Panc1 (cell line): ENCODE data around the gene EIF3L. TPM values are rescaled to one million over a fixed set of nuclear protein-coding genes. Genes with fewer than 3 reads are reported as not detected.

Source experiments
- ATAC-seq: fragments of 200-7000 bp; cut with Tn5 transposase; 2 replicates; pipeline ENCODE4 v1.9.1; 2020; ENCODE audit warnings: mild to moderate bottlenecking, moderate library complexity
- BruUV-seq: library from RNA; stranded (reverse); fragments of 400-500 nt; replicated peaks from 2 replicates; lab custom pipeline; 2021; lab: Mats Ljungman, UMichigan
- CTCF ChIA-PET: fragments of 300-600 bp; sonication (Branson Sonifier 250); formaldehyde crosslinking; loops from one replicate; lab custom pipeline; 2022; ENCODE audit warnings: antibody characterized with exemption; lab: Charles Lee
- POLR2A ChIA-PET: fragments of 300-600 bp; sonication (Branson Sonifier 250); formaldehyde crosslinking; loops from one replicate; lab custom pipeline; 2022; ENCODE audit warnings: antibody characterized with exemption; lab: Charles Lee
- DNase-seq: peaks from one replicate; pipeline ENCODE4 v3.0.0-alpha.2; 2010; ENCODE audit warnings: low read depth, low spot score
- H3K27ac ChIP-seq: 2 replicates; pipeline ENCODE4 v1.5.1; 2011; ENCODE audit warnings: mild to moderate bottlenecking, low read length, inconsistent platforms
- H3K27me3 ChIP-seq: fragments of 200-500 bp; sonication (Bioruptor generic); 2 replicates; pipeline ENCODE4 v1.6.0; 2014; ENCODE audit warnings: low read length, inconsistent platforms; ENCODE audit not compliant: control insufficient read depth, insufficient read depth
- H3K36me3 ChIP-seq: fragments of 200-500 bp; sonication (Bioruptor generic); 2 replicates; pipeline ENCODE4 v1.5.1; 2014; ENCODE audit warnings: inconsistent platforms, mild to moderate bottlenecking, low read length, moderate library complexity; ENCODE audit not compliant: control insufficient read depth, insufficient read depth
- H3K4me1 ChIP-seq: 2 replicates; pipeline ENCODE4 v1.5.1; 2011; ENCODE audit warnings: inconsistent platforms, mild to moderate bottlenecking, low read length, moderate library complexity; ENCODE audit not compliant: control insufficient read depth, insufficient read depth
- H3K4me3 ChIP-seq, 2 experiments: 2 replicates each; pipeline ENCODE4 v1.5.1; 2011 to 2012; ENCODE audit warnings: low read depth in 2 of 2, low read length in 2 of 2, mild to moderate bottlenecking in 2 of 2, inconsistent platforms in 1 of 2, moderate library complexity in 1 of 2
- H3K9me3 ChIP-seq: fragments of 200-500 bp; sonication (Bioruptor generic); 2 replicates; pipeline ENCODE4 v1.5.1; 2014; ENCODE audit warnings: low read depth, mild to moderate bottlenecking, inconsistent platforms, low read length, moderate library complexity; ENCODE audit not compliant: control insufficient read depth, insufficient read depth
- CTCF ChIP-seq: fragments of 450-650 bp; IDR thresholded peaks from 2 replicates; pipeline ENCODE4 v1.5.1; 2017; ENCODE audit warnings: mild to moderate bottlenecking
- POLR2AphosphoS5 ChIP-seq: IDR thresholded peaks from 2 replicates; pipeline ENCODE4 v1.6.1; 2012; ENCODE audit warnings: mild to moderate bottlenecking, low read depth, low read length, moderate library complexity
- REST ChIP-seq, 2 experiments: IDR thresholded peaks; 2 replicates each; pipeline ENCODE4 v1.6.1; 2011 to 2012; ENCODE audit warnings: low read depth in 2 of 2, control low read depth in 1 of 2, low read length in 1 of 2, mild to moderate bottlenecking in 1 of 2, moderate library complexity in 1 of 2; ENCODE audit not compliant: insufficient read depth in 1 of 2
- SIN3A ChIP-seq: IDR thresholded peaks from 2 replicates; pipeline ENCODE4 v1.6.1; 2012; ENCODE audit warnings: low read depth, mild to moderate bottlenecking, low read length, moderate library complexity, borderline replicate concordance; ENCODE audit not compliant: insufficient read depth
- TCF7L2 ChIP-seq: IDR thresholded peaks from 2 replicates; pipeline ENCODE4 v1.6.1; 2011; ENCODE audit warnings: mild to moderate bottlenecking, low read depth, low read length, inconsistent platforms
- in situ Hi-C: cut with HindIII; loops from 2 replicates; pipeline ENCODE4 v1.10.0; 2016; ENCODE audit warnings: low sequenced_read_pairs, low pct_unique_long_range_greater_than_20kb
- intact Hi-C: fragments of 100-400 bp; cut with micrococcal nuclease; formaldehyde crosslinking; loops from one replicate; pipeline ENCODE4 v1.10.0; 2022; ENCODE audit not compliant: unreplicated experiment
- total RNA-seq: library from RNA; stranded (reverse); gene quantifications from one replicate; pipeline ENCODE4 v1.2.1, GENCODE V29; 2021; ENCODE audit not compliant: unreplicated experiment

Gene EIF3L
- total RNA-seq, 1 experiment from 2014 or later: 211 TPM

DNA sequence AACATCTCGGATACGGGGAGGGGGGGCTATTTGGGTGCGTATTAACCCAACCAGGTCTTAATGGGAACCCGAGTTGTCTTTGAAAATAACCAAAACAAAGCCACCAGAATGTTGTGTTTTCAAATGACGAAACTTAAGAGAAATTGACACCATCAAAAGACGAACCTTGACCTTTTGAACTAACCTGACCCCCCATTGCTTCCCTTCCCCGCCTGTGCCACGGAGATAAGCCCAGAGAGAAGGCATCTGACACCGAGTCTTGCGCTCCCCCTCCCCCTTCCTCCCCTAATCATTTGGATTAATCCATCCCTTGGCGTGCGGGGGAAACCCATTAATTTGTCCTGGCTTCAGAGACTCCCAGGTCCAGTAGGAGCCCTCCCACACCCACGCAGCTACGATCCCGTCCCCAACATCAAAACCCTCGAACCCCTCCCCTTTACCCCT lies 46.0 kb upstream of the EIF3L start:
- H3K36me3 ChIP-seq: no peaks in the 10 kb centered on the region; the same call in 1 of the 2 replicates
- ATAC-seq (no peak), DNase-seq (no peak)
- TF ChIP-seq TCF7L2 (no peak), POLR2AphosphoS5 (no peak), REST (IDR thresholded peaks at IDR 0.05; ENCODE audit: insufficient read depth in 1 of 2, low read depth in 2 of 2, low read length in 1 of 2) (no peak), SIN3A (no peak), CTCF (no peak)
- H3K27ac ChIP-seq: peak overlapping the region; percentile 81
- no peaks in the 10 kb centered on the region for H3K9me3 ChIP-seq
- intact Hi-C loops: no loop called here
- in situ Hi-C loops: no loop called here
- H3K27me3 ChIP-seq: no peaks in the 10 kb centered on the region
- peak overlapping the region; percentile 55 to 75 for H3K4me3 ChIP-seq
- CTCF ChIA-PET: no interaction called here
- H3K4me1 ChIP-seq: peaks cover 11% of the 10 kb centered on the region
- POLR2A ChIA-PET: no interaction called here
- no TSS peak for BruUV-seq

DNA sequence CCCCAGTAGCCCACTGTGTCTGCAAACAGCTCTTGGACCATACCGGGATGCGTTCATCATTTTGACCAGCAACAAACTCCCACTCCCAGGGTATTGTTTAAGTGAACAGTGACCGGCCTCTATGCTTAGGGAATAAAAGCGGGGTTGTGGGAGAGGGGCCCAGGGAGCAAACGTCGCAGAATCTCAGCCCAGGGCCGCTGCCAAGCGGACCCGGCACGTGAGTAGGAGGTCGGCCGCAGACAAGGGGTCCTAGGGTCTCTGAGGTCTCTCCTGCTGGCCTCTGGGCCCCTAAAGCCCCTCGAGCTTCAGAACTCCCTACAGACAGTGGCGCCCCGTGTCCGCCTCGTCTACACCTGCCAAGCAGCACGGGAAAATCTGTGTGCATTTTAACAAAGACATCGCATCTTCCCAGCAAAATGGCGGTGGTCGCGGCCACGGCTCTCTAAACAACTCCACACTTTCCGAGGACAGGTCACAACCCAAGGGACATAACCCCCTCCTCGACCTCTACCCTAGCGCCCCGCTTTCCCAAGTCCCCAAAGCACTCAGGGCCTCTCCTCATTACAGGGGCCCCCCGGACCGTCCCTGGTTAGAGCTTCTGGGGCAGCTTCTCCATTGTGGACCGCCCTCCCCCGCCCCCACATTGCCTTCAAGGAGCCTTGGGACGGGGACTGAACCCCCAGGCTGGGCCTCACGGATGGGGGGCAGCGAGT lies 45.4 kb upstream of the EIF3L start:
- peak overlapping the region; percentile 65 to 75 for H3K4me3 ChIP-seq
- H3K27me3 ChIP-seq: no peaks in the 10 kb centered on the region
- intact Hi-C loops (no loop called here), in situ Hi-C loops (no loop called here)
- H3K4me1 ChIP-seq: peaks cover 11% of the 10 kb centered on the region
- H3K9me3 ChIP-seq: no peaks in the 10 kb centered on the region
- POLR2A ChIA-PET: no interaction called here
- H3K27ac ChIP-seq: peak overlapping the region; percentile 81
- CTCF ChIA-PET: no interaction called here
- no peaks in the 10 kb centered on the region; the same call in 1 of the 2 replicates for H3K36me3 ChIP-seq
- no TSS peak for BruUV-seq
- no peak for TF ChIP-seq CTCF
- TF ChIP-seq REST (IDR thresholded peaks at IDR 0.05; ENCODE audit: insufficient read depth in 1 of 2, low read depth in 2 of 2, low read length in 1 of 2): no peak
- TF ChIP-seq POLR2AphosphoS5: no peak
- TF ChIP-seq SIN3A: no peak
- no peak for TF ChIP-seq TCF7L2
- ATAC-seq (no peak), DNase-seq (no peak)
